Measurements from ENCODE around the gene C2CD3.

DNA sequence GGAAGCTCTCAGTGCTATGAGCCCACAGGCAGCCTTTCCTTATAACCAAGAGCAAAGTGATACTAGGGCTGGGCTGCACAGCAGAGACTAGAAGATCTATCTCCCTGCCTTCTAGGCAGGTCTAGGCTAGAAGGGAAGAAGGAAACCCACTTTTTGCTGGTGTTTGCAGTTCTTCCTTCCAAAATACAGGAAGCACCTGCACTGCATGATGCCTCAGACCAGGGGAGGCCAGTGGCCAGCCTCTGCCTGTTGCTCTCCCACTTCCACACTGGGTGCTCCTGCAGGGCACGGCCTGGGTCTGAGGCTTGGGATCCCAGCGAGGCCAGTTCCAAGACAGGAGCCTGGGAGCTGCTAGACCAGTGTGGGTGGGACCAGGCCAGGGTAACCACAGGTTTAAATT, 155.9 kb downstream of the C2CD3 start:
- TF ChIP-seq NR2C1 (IDR thresholded peaks at IDR 0.05) (no peak), NR2C1 (tag; IDR thresholded peaks at IDR 0.05) (no peak), SP1 (CRISPR knock-in tag; IDR thresholded peaks at IDR 0.05) (no peak), ZFX (CRISPR knock-in tag; IDR thresholded peaks at IDR 0.05) (no peak), FOXP1 (CRISPR knock-in tag; IDR thresholded peaks at IDR 0.05) (no peak)
- TF ChIP-seq, protein P1, sequence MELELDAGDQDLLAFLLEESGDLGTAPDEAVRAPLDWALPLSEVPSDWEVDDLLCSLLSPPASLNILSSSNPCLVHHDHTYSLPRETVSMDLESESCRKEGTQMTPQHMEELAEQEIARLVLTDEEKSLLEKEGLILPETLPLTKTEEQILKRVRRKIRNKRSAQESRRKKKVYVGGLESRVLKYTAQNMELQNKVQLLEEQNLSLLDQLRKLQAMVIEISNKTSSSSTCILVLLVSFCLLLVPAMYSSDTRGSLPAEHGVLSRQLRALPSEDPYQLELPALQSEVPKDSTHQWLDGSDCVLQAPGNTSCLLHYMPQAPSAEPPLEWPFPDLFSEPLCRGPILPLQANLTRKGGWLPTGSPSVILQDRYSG (tag; conservative IDR thresholded peaks at IDR 0.05; ENCODE audit: low read depth), result no peak
- TF ChIP-seq, protein P2, sequence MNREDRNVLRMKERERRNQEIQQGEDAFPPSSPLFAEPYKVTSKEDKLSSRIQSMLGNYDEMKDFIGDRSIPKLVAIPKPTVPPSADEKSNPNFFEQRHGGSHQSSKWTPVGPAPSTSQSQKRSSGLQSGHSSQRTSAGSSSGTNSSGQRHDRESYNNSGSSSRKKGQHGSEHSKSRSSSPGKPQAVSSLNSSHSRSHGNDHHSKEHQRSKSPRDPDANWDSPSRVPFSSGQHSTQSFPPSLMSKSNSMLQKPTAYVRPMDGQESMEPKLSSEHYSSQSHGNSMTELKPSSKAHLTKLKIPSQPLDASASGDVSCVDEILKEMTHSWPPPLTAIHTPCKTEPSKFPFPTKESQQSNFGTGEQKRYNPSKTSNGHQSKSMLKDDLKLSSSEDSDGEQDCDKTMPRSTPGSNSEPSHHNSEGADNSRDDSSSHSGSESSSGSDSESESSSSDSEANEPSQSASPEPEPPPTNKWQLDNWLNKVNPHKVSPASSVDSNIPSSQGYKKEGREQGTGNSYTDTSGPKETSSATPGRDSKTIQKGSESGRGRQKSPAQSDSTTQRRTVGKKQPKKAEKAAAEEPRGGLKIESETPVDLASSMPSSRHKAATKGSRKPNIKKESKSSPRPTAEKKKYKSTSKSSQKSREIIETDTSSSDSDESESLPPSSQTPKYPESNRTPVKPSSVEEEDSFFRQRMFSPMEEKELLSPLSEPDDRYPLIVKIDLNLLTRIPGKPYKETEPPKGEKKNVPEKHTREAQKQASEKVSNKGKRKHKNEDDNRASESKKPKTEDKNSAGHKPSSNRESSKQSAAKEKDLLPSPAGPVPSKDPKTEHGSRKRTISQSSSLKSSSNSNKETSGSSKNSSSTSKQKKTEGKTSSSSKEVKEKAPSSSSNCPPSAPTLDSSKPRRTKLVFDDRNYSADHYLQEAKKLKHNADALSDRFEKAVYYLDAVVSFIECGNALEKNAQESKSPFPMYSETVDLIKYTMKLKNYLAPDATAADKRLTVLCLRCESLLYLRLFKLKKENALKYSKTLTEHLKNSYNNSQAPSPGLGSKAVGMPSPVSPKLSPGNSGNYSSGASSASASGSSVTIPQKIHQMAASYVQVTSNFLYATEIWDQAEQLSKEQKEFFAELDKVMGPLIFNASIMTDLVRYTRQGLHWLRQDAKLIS (CRISPR knock-in tag; IDR thresholded peaks at IDR 0.05), result no peak
- TF ChIP-seq, protein P3, sequence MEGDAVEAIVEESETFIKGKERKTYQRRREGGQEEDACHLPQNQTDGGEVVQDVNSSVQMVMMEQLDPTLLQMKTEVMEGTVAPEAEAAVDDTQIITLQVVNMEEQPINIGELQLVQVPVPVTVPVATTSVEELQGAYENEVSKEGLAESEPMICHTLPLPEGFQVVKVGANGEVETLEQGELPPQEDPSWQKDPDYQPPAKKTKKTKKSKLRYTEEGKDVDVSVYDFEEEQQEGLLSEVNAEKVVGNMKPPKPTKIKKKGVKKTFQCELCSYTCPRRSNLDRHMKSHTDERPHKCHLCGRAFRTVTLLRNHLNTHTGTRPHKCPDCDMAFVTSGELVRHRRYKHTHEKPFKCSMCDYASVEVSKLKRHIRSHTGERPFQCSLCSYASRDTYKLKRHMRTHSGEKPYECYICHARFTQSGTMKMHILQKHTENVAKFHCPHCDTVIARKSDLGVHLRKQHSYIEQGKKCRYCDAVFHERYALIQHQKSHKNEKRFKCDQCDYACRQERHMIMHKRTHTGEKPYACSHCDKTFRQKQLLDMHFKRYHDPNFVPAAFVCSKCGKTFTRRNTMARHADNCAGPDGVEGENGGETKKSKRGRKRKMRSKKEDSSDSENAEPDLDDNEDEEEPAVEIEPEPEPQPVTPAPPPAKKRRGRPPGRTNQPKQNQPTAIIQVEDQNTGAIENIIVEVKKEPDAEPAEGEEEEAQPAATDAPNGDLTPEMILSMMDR (IDR thresholded peaks at IDR 0.05 in 2 of 3, conservative IDR thresholded peaks at IDR 0.05 in 1 of 3; ENCODE audit: insufficient read depth in 2 of 3, low read depth in 1 of 3, low read length in 3 of 3), result no peak
- TF ChIP-seq, protein P4, sequence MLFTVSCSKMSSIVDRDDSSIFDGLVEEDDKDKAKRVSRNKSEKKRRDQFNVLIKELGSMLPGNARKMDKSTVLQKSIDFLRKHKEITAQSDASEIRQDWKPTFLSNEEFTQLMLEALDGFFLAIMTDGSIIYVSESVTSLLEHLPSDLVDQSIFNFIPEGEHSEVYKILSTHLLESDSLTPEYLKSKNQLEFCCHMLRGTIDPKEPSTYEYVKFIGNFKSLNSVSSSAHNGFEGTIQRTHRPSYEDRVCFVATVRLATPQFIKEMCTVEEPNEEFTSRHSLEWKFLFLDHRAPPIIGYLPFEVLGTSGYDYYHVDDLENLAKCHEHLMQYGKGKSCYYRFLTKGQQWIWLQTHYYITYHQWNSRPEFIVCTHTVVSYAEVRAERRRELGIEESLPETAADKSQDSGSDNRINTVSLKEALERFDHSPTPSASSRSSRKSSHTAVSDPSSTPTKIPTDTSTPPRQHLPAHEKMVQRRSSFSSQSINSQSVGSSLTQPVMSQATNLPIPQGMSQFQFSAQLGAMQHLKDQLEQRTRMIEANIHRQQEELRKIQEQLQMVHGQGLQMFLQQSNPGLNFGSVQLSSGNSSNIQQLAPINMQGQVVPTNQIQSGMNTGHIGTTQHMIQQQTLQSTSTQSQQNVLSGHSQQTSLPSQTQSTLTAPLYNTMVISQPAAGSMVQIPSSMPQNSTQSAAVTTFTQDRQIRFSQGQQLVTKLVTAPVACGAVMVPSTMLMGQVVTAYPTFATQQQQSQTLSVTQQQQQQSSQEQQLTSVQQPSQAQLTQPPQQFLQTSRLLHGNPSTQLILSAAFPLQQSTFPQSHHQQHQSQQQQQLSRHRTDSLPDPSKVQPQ (CRISPR knock-in tag; IDR thresholded peaks at IDR 0.05; ENCODE audit: borderline replicate concordance), result no peak
- TF ChIP-seq, protein P5, sequence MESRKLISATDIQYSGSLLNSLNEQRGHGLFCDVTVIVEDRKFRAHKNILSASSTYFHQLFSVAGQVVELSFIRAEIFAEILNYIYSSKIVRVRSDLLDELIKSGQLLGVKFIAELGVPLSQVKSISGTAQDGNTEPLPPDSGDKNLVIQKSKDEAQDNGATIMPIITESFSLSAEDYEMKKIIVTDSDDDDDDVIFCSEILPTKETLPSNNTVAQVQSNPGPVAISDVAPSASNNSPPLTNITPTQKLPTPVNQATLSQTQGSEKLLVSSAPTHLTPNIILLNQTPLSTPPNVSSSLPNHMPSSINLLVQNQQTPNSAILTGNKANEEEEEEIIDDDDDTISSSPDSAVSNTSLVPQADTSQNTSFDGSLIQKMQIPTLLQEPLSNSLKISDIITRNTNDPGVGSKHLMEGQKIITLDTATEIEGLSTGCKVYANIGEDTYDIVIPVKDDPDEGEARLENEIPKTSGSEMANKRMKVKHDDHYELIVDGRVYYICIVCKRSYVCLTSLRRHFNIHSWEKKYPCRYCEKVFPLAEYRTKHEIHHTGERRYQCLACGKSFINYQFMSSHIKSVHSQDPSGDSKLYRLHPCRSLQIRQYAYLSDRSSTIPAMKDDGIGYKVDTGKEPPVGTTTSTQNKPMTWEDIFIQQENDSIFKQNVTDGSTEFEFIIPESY (CRISPR knock-in tag; IDR thresholded peaks at IDR 0.05), result no peak
